Fibroblast of skin of right quadriceps (primary cell): ENCODE measurements around the gene MED27.
A peak's percentile ranks its signal among the peaks of the same experiment; 100 is the strongest.

Experiments
- DNase-seq: peaks from one replicate; pipeline ENCODE4 v3.0.0-alpha.2; 2013

Gene MED27

DNA sequence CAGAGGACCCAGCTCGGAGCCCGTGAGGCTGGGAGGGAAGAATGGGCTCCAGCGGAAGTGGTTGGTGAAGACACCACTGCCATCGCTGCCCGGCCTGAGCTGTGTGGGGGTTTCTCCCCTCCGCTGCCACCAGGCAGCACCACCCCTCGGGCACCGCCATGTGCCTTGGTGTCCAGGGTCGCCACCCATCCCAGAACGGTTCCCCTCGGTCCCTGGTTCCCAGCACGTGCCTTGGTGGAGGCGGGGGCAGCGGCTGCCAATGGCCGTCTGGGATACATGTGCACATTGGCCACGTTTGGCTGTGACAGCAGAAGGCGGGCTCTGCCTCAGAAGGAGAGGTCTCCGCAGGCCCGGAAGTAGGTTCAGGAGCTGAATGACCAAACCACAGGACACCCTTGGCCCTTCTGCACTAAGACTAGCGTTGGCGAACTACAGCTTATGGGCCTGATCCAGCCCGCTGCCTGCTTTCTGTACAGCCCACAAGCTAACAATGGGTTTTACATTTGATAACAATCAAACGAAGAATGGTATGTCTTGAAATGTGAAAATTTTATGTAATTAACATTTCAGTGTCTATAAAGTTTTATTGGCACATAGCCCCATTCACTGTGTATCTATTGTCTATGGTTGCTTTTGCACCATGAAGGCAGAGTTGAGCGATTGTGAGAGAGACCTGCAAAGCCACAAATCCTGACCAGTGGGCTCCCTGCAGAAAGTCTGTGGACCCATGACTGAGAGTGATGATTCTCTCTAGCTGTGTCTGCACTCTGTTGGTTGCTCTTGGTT, 248.1 kb downstream of the MED27 start:
- no peak for DNase-seq

GRCh38 chr9:131827821-131828369, 251.8 kb downstream of the MED27 start:
- no peak for DNase-seq

GRCh38 chr9:131826966-131827525, 252.6 kb downstream of the MED27 start:
- DNase-seq = no peak

DNA sequence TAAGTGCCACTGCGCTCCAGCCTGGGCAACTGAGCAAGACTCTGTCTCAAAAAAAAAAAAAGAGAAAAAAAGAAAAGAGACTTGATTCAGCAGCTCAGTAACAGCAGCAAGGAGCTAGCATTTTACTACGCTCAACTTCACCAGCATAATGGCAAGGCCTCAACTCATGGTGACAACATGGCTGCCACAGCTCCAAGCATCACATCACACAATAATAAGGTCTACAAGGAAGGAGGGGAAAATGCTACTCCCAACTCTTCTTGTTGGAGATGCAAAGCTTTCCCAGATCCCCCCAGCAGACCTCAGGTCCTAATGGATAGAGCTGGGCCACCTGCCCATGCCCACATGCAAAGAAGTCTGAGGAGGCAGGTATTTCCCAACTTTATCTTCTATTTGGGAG, 253.6 kb downstream of the MED27 start:
- no peak for DNase-seq

- no peak for DNase-seq
Observed at GRCh38 chr9:131824953-131825495, 254.6 kb downstream of the MED27 start.

DNA sequence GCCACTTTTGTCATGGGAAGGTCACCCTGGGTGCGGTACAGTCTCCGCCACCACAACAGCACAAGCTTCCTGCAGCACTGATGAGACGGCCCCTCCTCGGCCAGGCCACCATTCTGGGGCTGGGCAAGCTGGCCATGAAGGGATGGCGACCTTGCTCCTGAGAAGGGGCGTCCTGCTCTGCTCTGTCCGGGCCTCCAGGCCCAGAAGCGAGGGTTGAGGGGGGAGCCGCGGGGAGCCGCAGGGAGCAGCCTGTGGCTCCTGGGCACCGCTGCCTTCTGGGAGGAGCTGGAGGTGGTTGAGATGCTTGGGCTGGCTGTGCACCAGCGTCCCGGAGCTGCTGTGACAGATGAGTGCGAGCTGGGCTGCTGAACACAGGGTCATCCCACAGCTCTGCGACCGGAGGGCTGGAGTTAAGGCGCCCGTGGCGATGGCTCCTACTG, 255.5 kb downstream of the MED27 start:
- DNase-seq = no peak

GRCh38 chr9:131823701-131824146, 255.9 kb downstream of the MED27 start:
- no peak for DNase-seq

DNA sequence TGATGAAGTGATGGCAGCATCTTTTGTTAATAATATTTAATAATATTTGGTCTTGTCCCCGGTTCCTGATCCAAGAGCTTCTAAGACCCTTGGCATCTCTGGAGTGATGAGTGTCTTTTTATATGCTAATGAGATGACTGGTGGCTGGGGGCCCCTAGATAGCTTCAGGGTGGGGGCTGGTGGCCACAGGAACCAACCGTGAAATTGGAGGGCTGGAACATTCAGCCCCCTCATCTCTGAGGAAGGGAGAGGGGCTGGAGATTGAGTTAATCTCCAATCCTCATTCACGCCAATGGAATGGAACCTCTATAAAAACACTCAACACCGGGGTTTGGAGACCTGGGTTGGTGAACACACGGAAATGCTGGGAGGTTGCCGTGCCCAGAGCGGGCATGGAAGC, 261.6 kb downstream of the MED27 start:
- no peak for DNase-seq

- DNase-seq = no peak
Observed at GRCh38 chr9:131817627-131818026, 262.0 kb downstream of the MED27 start.

GRCh38 chr9:131817073-131817472, 262.6 kb downstream of the MED27 start:
- no peak for DNase-seq

DNA sequence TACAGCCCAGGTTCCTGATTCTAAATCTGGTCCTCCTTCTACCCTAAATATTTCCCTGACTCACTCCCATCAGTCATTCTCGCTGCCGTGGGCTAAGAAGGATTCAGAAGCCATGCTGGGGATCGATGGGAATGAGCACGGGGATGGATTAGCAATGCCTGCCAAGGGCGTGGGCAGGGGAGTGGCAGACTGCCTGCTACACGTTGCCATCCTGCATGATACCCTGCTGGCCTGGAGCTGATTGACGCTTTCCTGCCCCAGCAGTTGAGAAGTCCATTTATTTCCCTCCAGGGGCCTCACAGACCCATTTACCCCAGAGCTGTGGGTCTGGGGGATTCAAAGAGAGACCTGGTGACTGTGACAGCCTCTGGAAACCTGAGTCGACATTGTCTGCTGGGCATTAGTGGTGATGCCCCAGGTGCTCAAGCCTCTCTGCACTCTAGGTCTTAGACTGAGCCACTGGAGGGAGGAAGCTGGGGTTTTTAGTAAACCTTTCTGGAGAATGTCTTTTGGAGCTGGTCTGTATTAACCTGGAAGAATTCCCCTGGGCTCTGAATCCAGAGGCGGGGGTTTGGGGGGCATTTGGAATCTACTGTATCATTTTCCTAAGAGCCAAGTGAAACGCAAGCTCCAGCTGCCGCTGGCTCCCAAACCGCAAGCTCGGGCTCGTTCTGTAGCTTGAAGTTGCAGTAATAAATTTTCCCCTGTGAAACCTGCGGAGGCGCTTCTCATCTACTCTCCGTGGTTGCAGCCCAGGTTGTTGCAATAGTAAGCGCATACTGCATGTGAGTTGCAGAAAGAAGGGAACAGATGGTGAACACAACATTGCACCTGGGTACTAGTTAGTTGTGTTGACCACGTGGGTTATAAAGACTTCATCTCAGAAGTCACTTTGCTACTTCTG, 263.4 kb downstream of the MED27 start:
- DNase-seq = peak; percentile 7

DNA sequence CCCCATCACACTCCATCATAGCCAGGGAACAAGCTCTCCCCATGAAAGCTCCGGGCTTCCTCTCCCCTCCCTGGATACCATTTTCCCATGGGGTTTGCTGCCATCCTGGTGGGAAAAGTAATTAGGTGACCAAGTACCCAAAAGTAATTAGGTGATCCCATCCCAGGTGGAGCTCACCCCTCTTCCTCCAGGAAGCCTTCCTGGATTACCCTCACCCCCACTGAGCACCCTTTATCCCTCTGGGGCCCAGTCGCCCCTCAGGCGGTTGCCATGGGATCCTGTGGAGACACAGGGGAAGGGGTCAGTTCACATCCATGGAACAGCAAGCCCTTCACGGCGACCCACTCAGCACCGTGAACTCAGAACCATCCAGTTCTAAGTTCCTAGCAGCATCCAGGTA, 265.0 kb downstream of the MED27 start:
- no peak for DNase-seq

GRCh38 chr9:131813116-131813515, 266.6 kb downstream of the MED27 start:
- DNase-seq = no peak

GRCh38 chr9:131812116-131812790, 267.4 kb downstream of the MED27 start:
- DNase-seq = no peak

- DNase-seq = no peak
Observed at GRCh38 chr9:131811405-131811804, 268.3 kb downstream of the MED27 start.

GRCh38 chr9:131810351-131811170, 269.1 kb downstream of the MED27 start:
- DNase-seq = no peak
